T-helper 2 cell (primary cell): ENCODE measurements around the gene RHEX.
A peak's percentile ranks its signal among the peaks of the same experiment; 100 is the strongest.

Source experiments
- DNase-seq, 5 experiments: peaks; one replicate each; pipeline versions ENCODE4 v3.0.0 to v3.0.0-alpha.2; 2012 to 2022
- total RNA-seq, 2 donors: gene quantifications; one replicate each; lab custom pipeline; 2026; lab: John Stamatoyannopoulos, UW

The RHEX gene, protein sequence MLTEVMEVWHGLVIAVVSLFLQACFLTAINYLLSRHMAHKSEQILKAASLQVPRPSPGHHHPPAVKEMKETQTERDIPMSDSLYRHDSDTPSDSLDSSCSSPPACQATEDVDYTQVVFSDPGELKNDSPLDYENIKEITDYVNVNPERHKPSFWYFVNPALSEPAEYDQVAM
- total RNA-seq: 0 reads per million in 2 donors

- peak in 1 of 5 experiments; percentile 51 for DNase-seq
Observed at GRCh38 chr1:206052919-206053610, at the start of gene RHEX. Gene RHEX, plus strand, starts transcription at chr1:206053173. Its CDS starts 44,656 bp downstream, at chr1:206097829.

DNA sequence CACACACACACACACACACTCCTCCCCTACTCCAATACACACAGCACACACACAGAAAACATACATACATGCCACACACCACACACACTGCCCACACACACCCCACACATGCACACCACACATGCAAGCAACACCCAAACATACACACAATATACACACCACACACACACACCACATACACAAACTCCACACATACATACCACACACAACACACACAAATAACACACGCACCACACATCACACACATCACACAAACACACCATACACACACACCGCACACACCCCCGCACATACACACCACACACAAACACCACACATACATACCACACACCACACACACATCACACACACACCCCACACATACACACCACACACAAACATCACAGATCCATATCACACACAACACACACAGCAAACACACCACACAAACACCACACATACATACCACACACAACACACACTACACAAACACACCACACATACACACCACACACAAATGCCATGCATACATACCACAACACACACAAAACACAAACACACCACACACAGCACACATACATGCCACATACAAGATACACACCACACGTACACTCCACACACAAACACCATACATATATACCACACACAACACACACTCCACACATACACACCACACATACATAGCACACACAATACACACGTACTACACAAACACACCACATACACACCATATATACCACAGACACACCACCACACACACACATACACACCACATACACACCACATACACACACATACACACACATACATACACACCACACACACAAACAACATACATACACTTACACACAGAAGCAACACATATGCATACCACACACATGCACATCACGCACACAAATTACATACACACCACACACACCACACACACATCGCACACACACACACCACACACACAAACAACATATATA lies 48.8 kb upstream of the RHEX start:
- no peak for DNase-seq

- no peak for DNase-seq
Observed at GRCh38 chr1:206004826-206005225, 48.1 kb upstream of the RHEX start.

DNA sequence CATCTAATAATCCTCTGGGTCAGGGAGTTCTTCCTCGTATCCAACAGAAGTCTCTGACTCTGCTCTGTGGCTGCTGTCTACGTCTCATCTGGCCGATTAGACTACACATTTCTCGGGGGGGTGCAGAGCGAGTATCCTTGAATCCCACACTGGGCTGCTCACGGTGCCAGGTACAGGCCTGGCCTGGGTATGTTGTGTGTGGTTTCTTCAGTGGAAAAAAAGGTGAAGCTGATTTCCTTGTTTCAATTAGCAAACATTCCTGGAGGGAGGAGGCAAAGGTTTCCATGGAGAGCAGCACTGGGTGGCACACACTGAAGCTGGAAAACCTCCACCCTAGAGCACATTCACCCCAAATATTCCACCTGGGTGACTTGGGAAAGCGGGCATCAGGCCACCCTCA lies 47.7 kb upstream of the RHEX start:
- no peak for DNase-seq

GRCh38 chr1:206005778-206006180 lies 47.2 kb upstream of the RHEX start:
- no peak for DNase-seq

GRCh38 chr1:206006946-206007345 lies 46.0 kb upstream of the RHEX start:
- DNase-seq: no peak

- DNase-seq: no peak
Observed at GRCh38 chr1:206010060-206010459, 42.9 kb upstream of the RHEX start.

DNA sequence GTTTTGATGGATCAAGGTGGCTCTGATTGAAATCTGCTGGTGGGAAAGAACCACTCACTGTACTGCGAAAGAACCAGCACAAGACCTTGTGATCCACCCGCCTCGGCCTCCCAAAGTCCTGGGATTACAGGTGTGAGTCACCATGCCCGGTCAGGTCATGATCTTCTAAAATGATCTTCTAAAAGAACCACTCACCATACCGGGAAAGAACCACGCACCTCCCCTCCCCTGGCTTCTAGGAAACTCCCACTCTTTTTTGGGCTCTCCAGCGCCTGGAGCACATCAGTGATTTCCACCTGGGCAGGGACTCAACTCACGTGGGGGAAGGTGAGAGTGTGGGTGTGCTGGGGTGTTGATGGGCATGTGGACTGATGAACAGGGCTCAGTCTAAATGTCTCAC lies 41.9 kb upstream of the RHEX start:
- DNase-seq: no peak

DNA sequence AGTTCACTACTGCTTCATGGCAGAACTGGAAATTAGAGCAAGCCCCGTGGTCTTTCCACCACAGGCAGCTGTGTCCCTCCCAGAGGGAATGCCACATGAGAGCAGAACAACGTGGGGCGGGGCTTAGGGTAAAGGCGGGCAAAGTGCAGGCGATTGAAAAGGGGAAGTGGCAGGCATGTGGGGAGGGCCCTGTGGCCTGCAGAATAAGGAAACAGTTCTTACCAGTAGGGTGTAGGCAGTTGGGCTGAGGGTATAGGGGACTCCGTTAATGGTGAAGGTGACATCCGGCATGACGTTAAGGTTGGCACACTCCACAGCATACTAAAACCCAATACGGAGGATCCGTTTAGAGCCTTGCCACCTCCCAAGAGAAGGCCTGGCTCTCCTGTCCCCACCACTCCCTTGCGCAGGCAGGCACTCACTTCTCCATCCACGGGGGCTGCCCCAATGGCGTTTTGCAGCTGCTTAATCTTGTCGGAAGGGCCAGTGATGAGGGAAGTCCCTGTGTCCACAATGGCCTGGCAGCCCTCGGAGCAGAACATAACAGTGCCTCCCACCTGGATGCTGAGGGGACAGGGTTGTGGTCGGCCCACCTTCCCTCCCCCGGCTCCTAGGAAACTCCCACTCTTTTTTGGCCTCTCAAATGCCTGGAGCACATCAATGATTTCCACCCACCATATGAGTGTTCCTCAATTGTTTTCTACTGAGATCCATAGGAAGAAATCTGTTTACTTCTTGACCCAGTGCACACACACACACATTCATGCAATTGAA lies 40.7 kb upstream of the RHEX start:
- DNase-seq: peak in 1 of 5 experiments; percentile 64

DNA sequence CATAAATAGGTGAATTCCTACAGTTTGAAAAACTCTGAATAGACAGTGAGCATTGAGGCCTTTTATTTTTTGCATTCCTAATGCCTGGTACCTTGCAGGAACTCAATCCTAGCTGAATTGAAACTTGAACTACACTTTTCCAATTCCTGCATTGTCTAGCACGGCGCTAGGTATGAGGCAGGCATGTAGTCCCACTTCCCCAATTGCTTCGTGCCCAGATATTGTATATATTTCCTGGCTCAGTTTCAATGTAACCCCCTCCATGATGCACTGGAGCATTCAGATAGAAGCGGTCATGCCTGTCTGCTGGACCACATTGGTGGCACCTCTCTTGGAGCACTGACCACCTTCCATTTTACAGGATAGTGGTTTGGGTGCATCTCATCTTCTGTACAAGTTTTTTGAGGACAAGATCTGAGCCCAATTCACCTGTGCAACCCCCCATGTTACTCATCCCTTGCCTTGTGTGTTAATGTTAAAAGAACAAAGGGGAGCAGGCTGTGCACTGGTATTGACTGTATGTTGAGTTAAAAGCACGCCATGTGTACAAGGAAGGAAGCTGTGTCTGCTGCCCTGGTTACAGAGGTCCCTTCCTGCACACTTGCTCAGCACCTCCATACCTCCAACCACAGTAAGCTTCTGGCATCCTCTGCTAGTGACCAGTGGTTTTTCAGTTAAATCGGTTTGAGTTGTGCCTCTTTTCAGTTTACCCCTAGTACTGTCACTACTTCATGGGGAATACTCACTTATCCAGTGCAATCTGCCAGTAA lies 39.8 kb upstream of the RHEX start:
- DNase-seq: no peak

DNA sequence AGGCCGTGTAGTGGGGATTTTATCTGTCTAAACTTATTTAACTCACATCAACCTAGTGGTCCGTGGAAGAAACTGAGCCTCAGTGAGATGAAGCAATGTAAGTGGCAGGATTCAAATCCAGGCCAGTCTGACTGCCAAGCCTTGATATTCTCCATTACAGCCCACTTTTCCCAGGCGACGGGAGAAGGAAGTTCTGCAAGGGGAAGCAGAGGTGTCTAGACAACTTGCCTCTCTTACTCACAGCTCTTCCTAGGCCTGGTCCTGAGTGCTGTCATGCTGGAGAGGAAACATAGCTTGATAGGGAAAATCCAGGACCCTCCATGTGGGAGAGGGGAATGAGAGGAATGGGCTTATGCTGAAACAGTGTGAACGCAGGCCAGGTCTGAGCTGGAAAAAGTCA lies 38.4 kb upstream of the RHEX start:
- no peak for DNase-seq

DNA sequence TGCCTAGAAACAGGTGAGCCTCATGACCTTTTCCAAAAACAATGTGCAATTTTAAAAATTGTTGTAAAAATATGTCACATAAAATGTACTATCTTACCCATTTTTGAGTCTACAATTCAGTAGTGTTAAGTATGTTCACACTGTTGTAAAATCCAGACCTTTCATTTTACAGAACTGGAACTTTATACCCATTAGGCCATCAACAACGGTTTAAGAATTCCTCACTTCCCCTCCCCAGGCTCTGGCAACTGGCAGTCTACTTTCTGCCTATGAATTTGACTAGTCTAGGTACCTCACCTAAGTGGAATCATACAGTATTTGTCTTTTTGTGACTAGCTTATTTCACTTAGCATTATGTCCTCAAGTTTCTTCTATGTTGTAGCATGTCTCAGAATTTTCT lies 37.9 kb upstream of the RHEX start:
- no peak for DNase-seq

DNA sequence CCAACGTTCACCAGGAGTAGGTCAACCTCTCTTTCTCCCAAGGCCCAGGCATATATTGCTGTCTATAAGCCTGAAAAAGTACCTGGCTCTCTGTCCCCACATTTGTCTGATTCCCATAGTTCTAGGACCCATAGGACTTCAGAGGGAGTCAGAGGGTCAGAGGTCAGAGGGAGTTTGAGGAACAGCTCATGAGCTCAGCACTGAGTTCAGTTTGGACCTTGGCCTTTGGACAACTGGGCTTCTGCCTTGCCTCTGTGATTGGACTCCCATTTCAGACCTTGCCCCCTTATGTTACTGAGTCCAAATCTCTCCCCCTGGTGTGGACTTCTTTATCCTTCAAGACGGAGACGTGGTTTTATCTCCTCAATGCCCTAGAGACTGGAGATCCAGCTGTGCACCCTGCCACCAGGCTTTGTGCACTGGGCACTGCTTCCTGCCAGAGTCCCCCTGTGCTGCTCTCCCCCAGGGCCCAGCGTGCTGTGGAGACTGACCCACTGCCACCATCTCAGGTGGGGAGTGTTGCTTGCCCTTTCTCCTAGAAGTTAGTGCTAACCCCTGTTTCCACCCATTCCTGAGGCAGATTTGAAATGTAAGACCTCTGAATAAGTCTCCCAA lies 32.5 kb upstream of the RHEX start:
- no peak for DNase-seq

DNA sequence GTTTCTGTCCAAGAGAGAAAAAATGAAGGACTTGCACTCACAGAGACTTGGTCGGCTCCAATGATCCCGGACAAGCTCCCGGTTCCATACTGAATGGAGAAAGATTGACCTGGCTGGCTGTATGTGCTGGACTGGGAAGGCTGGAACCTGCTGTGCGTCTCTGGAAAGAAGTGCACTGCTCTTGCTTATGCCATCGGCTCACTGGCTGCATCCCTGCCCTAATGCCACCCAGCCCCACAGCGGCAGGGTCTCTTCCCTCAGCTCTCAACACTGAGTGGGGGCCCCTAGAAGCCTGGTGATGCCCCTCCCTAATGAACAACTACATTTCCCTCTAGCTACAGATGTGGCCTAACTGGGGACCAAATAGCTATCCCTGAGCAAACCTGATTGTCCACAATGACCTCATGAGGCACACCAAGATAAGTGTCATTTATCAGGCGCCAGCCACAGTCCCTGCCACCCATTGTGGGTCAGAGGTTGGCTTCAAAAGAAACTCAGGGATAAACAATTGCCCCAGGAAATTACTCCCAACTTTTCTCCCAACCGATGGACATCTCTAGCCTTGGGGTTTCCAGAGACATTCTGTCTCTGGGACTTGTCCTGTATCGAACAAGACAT lies 31.9 kb upstream of the RHEX start:
- DNase-seq: no peak

DNA sequence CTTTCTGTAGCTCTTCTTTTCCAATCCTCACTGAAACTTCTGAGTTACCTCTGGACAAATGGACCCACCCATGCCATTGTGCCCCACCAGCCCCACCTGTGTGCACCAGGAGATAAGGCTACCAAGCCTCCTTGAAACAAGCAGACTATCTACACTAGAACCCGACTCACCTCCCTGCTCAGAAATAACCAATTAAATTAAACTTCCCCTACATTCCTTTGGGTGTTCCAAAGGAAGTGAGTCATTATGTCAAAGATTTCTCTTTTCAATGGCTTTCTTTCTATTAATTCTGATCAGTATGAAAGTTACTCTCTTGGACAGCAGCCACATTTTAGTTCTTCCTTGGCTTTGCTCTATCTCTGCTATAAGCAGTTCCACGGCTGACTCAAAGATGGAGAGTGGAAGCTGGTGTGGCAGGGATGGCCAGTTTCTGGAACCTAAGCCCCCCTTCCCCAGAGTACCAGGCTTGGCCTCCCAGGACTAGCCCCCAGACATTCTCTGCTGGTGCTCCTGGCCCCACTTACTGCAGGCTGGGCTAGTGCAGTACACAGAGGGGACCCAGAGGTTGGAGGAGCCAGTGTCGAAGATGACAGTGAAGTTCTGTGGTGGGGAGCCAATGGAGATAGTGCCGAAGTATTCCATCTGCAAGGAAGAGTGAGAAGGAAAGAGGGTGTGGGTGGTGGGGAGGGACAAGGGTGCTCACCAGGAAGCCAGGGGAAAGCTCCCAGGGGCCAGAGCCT lies 31.2 kb upstream of the RHEX start:
- no peak for DNase-seq

DNA sequence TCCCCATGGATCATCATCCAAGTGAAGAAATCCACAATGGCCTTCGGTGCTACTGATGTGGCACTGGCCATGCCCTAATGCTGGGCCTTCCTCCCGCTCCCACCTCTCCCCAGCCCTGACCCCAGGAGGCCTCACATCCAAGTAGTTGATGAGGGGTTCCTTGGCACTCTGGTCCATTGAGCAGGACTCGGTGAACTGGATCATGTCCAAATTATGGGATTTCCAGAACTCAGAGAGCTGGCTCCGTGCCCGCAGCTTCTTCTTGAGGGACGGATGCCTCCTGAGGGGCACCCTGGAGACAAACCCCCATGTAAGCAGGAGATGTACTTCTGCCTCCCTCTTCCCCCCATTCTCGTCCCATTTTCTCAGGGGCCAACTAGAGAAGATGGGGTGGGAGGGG lies 30.2 kb upstream of the RHEX start:
- no peak for DNase-seq

DNA sequence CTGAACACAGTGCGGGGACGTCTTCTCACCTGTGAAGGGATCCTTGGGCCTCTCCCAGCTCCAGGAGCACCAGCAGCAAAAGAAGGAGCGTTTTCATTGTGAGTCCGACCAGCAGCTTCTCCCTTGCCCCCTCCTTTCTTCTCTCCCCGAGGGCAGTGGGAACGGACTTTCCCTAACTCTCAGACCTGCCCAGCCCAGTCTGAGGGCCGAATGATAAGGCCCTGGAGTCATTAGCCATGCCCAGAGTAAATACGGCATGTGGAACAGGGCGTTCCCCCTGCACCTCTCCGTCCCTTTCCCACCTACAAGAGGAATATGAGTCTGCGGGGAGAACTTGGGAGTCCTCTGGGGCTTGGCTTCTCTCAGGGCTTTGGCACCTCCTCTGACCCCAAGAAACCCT lies 29.3 kb upstream of the RHEX start, which contains the start of gene CTSE:
Gene CTSE (minus strand): TSS at position 201 of the 400 bp plus-strand sequence. CDS start 104 bp downstream, at position 97.
- DNase-seq: no peak

DNA sequence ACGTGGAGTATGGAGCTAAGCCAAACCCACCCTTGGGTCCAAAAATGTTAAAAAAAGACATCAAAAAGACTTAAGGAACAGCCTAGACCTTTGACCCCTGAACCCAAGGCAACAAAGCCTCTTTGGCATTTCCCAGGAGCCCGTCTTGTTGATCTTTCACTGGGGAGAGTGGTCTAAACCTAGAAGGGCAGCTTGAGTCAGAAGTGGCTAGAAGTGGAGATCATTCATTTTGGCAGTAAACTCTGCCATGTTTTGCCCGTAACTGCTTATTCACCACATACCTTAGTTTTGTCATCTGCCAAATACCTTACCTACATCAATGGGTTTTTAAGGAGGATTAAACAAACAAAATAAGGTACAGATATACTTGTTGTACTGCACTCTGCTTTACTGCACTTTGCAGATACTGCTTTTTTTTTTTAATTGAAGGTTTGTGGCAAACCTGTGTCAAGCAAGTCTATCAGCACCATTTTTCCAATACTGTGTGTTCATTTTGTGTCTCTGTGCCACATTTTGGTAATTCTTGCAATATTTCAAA lies 27.6 kb upstream of the RHEX start:
- DNase-seq: no peak

GRCh38 chr1:206029484-206029883 lies 23.5 kb upstream of the RHEX start:
- DNase-seq: no peak

DNA sequence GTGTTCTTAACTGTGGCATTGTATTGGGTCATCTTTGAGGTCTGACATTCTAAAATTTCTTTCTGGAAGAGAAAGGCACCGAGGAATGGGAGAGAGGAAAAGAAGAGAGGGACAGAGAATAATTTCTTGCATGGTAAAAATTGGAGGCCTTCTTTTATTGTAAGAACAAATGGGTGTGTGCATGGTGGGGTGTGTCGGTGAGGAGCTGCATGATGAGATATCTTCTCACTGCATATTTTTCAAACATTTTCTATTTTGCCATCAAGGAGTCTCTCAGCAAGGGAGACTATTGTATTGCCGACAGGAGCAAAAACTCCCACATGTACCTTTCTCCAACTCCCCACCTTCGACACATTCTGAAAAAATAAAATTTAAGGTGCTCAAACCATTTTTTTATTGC lies 22.8 kb upstream of the RHEX start:
- no peak for DNase-seq
